Measurements from ENCODE around the gene MPRIP. TPM values are rescaled to one million over a fixed set of nuclear protein-coding genes. Genes with fewer than 3 reads are reported as not detected.

Gene MPRIP
- total RNA-seq, 1 experiment from 2014 or later = 258 TPM

DNA sequence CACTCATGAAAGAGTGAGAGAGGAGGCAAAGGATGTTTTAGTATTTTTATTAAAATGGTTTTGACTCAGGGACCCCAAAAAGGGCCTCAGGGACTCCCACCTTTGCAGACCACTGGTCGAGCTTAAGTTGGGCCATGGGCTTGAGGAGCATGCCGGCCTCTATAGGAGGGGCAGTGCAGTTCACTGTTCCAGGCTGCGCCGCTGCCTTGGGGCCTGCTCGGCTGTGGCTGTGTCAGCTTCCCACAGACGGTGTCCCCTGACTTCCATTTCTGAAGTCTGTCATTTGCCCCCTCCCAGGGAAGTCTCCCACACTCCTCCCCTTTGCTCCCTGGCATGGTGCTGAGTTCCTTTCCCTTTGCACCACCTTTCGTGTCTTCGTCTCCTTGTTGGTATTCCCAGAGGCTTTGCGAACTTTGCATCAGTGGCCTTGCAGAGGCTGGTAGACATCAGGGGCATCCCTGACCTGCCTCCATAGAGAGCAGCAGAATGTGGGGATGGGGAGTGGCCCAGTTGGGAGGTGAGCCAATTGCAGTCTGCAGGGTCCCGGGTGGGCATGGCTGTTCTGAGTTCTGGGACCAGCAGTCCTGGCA, 17.1 kb downstream of the MPRIP start:
- Histone ChIP-seq H3K4me2 (ENCODE audit: low read length) (no peak overlapping the region), H3K4me1 (ENCODE audit: control insufficient read depth in 1 of 2, insufficient read depth in 2 of 2, low read length in 2 of 2) (peaks cover 11 to 33% of the 10 kb centered on the region in 2 experiments; a peak in 2 of 4 replicates), H3K9me2 (ENCODE audit: insufficient read depth) (no peaks in the 10 kb centered on the region), H3K9ac (ENCODE audit: low read length) (no peak overlapping the region), H3K36me3 (ENCODE audit: control insufficient read depth in 1 of 2, insufficient read depth in 2 of 2, low read length in 2 of 2) (peaks cover 7 to 8% of the 10 kb centered on the region in 2 experiments; a peak in 3 of 4 replicates), H2AFZ (ENCODE audit: low read depth, low read length, poor library complexity, severe bottlenecking) (no peak overlapping the region), H3K27me3 (ENCODE audit: insufficient read depth, low read length) (no peaks in the 10 kb centered on the region), H4K20me1 (ENCODE audit: insufficient read depth) (peaks cover 19% of the 10 kb centered on the region; the same call in 1 of the 2 replicates), H3K4me3 (replicated peaks in 1 of 2; ENCODE audit: low read depth in 1 of 2, low read length in 2 of 2) (no peak overlapping the region), H3K79me2 (ENCODE audit: insufficient read depth, low read length) (peaks cover 100% of the 10 kb centered on the region), H3K9me3 (ENCODE audit: control insufficient read depth in 1 of 2, insufficient read depth in 1 of 2, low read depth in 1 of 2, low read length in 2 of 2) (no peaks in the 10 kb centered on the region), H3K27ac (ENCODE audit: low read depth, low read length) (no peak overlapping the region)
- ChIA-PET RAD21 (ENCODE audit: low non-redundant PET in 1 of 2, low total read pairs in 2 of 2, uncharacterized antibody in 2 of 2, unreplicated experiment in 2 of 2) (no interaction called here), CTCF (no interaction called here), POLR2A (no interaction called here)
- TF ChIP-seq, protein P1, sequence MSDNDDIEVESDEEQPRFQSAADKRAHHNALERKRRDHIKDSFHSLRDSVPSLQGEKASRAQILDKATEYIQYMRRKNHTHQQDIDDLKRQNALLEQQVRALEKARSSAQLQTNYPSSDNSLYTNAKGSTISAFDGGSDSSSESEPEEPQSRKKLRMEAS (IDR thresholded peaks at IDR 0.05) = no peak
- TF ChIP-seq POLR2AphosphoS5 (IDR thresholded peaks at IDR 0.05; ENCODE audit: low read depth, low read length) = no peak
- TF ChIP-seq SP1 (IDR thresholded peaks at IDR 0.05; ENCODE audit: low read depth) = no peak
- no peak for TF ChIP-seq REST (IDR thresholded peaks at IDR 0.05; ENCODE audit: low read depth)
- TF ChIP-seq YY1 (IDR thresholded peaks at IDR 0.05; ENCODE audit: extremely low read depth, insufficient replicate concordance, low read depth, low read length) = no peak
- TF ChIP-seq ZNF274 (IDR thresholded peaks at IDR 0.05; ENCODE audit: low read depth, low read length) = no peak
- TF ChIP-seq POLR2A (IDR thresholded peaks at IDR 0.05; ENCODE audit: borderline replicate concordance, extremely low read depth, insufficient read depth, insufficient read length) = no peak
- no peak for TF ChIP-seq SRF (IDR thresholded peaks at IDR 0.05; ENCODE audit: low read depth)
- TF ChIP-seq RAD21 (IDR thresholded peaks at IDR 0.05; ENCODE audit: low read depth) = no peak
- no peak for TF ChIP-seq EZH2phosphoT487 (IDR thresholded peaks at IDR 0.05; ENCODE audit: borderline replicate concordance)
- no peak for TF ChIP-seq TCF7L2 (IDR thresholded peaks at IDR 0.05; ENCODE audit: borderline replicate concordance, extremely low read depth, insufficient read depth, insufficient read length)
- no peak for TF ChIP-seq JUND (IDR thresholded peaks at IDR 0.05)
- TF ChIP-seq ZFX (IDR thresholded peaks at IDR 0.05) = no peak
- no peak for TF ChIP-seq SIN3A (IDR thresholded peaks at IDR 0.05; ENCODE audit: low read depth)
- TF ChIP-seq ELF1 (IDR thresholded peaks at IDR 0.05; ENCODE audit: borderline replicate concordance, low read depth) = no peak
- no TSS peak for BruUV-seq (replicated peaks)
- no peak for DNase-seq (ENCODE audit: low read depth, low spot score)
- ATAC-seq = no peak
- intact Hi-C loops (cut with micrococcal nuclease) = no loop called here
